ENCODE data around the gene MASP1.

- no peak for TF ChIP-seq CTCF (conservative IDR thresholded peaks at IDR 0.05)
- no peak for TF ChIP-seq ZFX (IDR thresholded peaks at IDR 0.05)
Measured at GRCh38 chr3:187327845-187328244, 36.3 kb upstream of the MASP1 start.

All from C4-2B (cell line).